Measurements from ENCODE around the gene HEG1. TPM values are rescaled to one million over a fixed set of nuclear protein-coding genes. Genes with fewer than 3 reads are reported as not detected.

Gene HEG1
- total and polyA plus RNA-seq, 2 of the 4 experiments (the other 2 are of a cell fraction), result 25.6 to 43.4 TPM

GRCh38 chr3:124969190-124969589 lies 86.6 kb downstream of the HEG1 start:
- Histone ChIP-seq H4K8ac (ENCODE audit: low read depth in 2 of 2, low read length in 2 of 2) (no peak overlapping the region), H2AK9ac (replicated peaks; ENCODE audit: low read depth, low read length, poor library complexity) (no peak overlapping the region), H3K9ac (ENCODE audit: low read depth, low read length) (no peak overlapping the region), H3K4me1 (ENCODE audit: control insufficient read depth, insufficient read depth, low read length) (peaks cover 5% of the 10 kb centered on the region; the same call in 1 of the 2 replicates), H2AFZ (replicated peaks; ENCODE audit: low read length, poor library complexity) (no peak overlapping the region), H2AK5ac (ENCODE audit: low read depth, low read length) (no peak overlapping the region), H3K36me3 (ENCODE audit: control insufficient read depth, insufficient read depth, low read length) (peaks cover 60% of the 10 kb centered on the region), H4K5ac (ENCODE audit: low read depth, low read length) (no peak overlapping the region), H3K27me3 (ENCODE audit: control insufficient read depth, insufficient read depth, low read length) (no peaks in the 10 kb centered on the region), H3K4ac (ENCODE audit: low read depth, low read length) (no peak overlapping the region), H2BK120ac (ENCODE audit: low read depth, low read length) (no peak overlapping the region), H4K20me1 (ENCODE audit: insufficient read depth, low read length) (peaks cover 3% of the 10 kb centered on the region; the same call in 1 of the 2 replicates), H2BK20ac (ENCODE audit: low read depth, low read length) (no peak overlapping the region), H2BK15ac (ENCODE audit: low read depth, low read length) (no peak overlapping the region), H3K18ac (ENCODE audit: low read depth, low read length) (no peak overlapping the region), H3K56ac (ENCODE audit: extremely low read depth, insufficient read depth, low read length) (no peak overlapping the region), H4K91ac (ENCODE audit: insufficient read depth, low read depth, low read length) (no peak overlapping the region), H3K9me1 (ENCODE audit: insufficient read depth, low read length) (peaks cover 16% of the 10 kb centered on the region), H3K9me3 (ENCODE audit: control insufficient read depth, insufficient read depth, low read length) (no peaks in the 10 kb centered on the region), H3K14ac (replicated peaks; ENCODE audit: low read depth, low read length) (no peak overlapping the region), H2BK5ac (ENCODE audit: low read depth, low read length, poor library complexity, severe bottlenecking) (no peak overlapping the region), H3K23ac (ENCODE audit: low read depth, low read length) (no peak overlapping the region), H3K79me1 (ENCODE audit: low read depth in 1 of 2, low read length in 2 of 2) (peaks cover 3 to 7% of the 10 kb centered on the region in 2 experiments; a peak in 1 of 4 replicates), H3K27ac (ENCODE audit: insufficient read depth, low read length) (no peak overlapping the region), H3K4me2 (ENCODE audit: low read depth, low read length) (no peak overlapping the region), H3K4me3 (ENCODE audit: insufficient read depth, low read depth, low read length) (no peak overlapping the region)
- dilution Hi-C loops (cut with HindIII; ENCODE audit: low sequenced_read_pairs, unreplicated experiment), result no loop called here
- no peak for TF ChIP-seq SMC3 (IDR thresholded peaks at IDR 0.05; ENCODE audit: low read depth, low read length)
- TF ChIP-seq RAD21 (IDR thresholded peaks at IDR 0.05; ENCODE audit: low read length), result no peak
- no peak for TF ChIP-seq CEBPB (IDR thresholded peaks at IDR 0.05; ENCODE audit: low read depth, low read length)
- TF ChIP-seq NFE2L2 (IDR thresholded peaks at IDR 0.05; ENCODE audit: low read depth, low read length), result no peak
- no peak for TF ChIP-seq CHD1 (IDR thresholded peaks at IDR 0.05; ENCODE audit: low read depth, low read length)
- TF ChIP-seq MAZ (IDR thresholded peaks at IDR 0.05; ENCODE audit: borderline replicate concordance, low read depth, low read length), result no peak
- TF ChIP-seq, protein P1, sequence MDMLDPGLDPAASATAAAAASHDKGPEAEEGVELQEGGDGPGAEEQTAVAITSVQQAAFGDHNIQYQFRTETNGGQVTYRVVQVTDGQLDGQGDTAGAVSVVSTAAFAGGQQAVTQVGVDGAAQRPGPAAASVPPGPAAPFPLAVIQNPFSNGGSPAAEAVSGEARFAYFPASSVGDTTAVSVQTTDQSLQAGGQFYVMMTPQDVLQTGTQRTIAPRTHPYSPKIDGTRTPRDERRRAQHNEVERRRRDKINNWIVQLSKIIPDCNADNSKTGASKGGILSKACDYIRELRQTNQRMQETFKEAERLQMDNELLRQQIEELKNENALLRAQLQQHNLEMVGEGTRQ (IDR thresholded peaks at IDR 0.05; ENCODE audit: low read depth, low read length), result no peak
- TF ChIP-seq FOS (IDR thresholded peaks at IDR 0.05; ENCODE audit: low read depth, low read length), result no peak
- no peak for TF ChIP-seq RCOR1 (IDR thresholded peaks at IDR 0.05; ENCODE audit: insufficient replicate concordance, low read length)
- no peak for TF ChIP-seq ELK1 (IDR thresholded peaks at IDR 0.05; ENCODE audit: borderline replicate concordance, low read depth, low read length)
- TF ChIP-seq CTCF (conservative IDR thresholded peaks at IDR 0.05; ENCODE audit: low read depth, low read length), result no peak
- no peak for TF ChIP-seq BHLHE40 (IDR thresholded peaks at IDR 0.05; ENCODE audit: low read depth, low read length)
- no peak for TF ChIP-seq MAFK (IDR thresholded peaks at IDR 0.05; ENCODE audit: low read depth, low read length)
- no peak for TF ChIP-seq MXI1 (IDR thresholded peaks at IDR 0.05; ENCODE audit: borderline replicate concordance, low read depth, low read length)
- no peak for TF ChIP-seq POLR2A (IDR thresholded peaks at IDR 0.05; ENCODE audit: low read depth, low read length)
- no peak for TF ChIP-seq RFX5 (IDR thresholded peaks at IDR 0.05; ENCODE audit: low read depth, low read length)
- in situ Hi-C loops (cut with MboI; ENCODE audit: low sequenced_read_pairs), result no loop called here
- intact Hi-C loops (cut with micrococcal nuclease), result no loop called here
- ChIA-PET CTCF (no interaction called here), POLR2A (ENCODE audit: unreplicated experiment) (no interaction called here)
- no TSS peak for BruUV-seq (replicated peaks)
- no peak for ATAC-seq (ENCODE audit: low read depth)
- no peak for DNase-seq
- no CpG with 5 or more reads among the region's 8 CpGs for WGBS, 2 experiments (ENCODE audit: extremely low coverage in 2 of 2, insufficient read length in 1 of 2)
